PC-3 (cell line): ENCODE data around the gene R3HDM4. TPM values are rescaled to one million over a fixed set of nuclear protein-coding genes. Genes with fewer than 3 reads are reported as not detected.
A peak's percentile ranks its signal among the peaks of the same experiment; 100 is the strongest.
"Not testable (repeated sequence)": the region's sequence is repeated elsewhere in the genome, so short reads cannot be mapped to it uniquely, and the experiment has no call there.

Experiments
- ATAC-seq: fragments of 200-7000 bp; cut with Tn5 transposase; 2 replicates; pipeline ENCODE4 v1.9.1; 2020; ENCODE audit warnings: mild to moderate bottlenecking, moderate library complexity
- BruUV-seq: library from RNA; stranded (reverse); fragments of 400-500 nt; replicated peaks from 2 replicates; lab custom pipeline; 2021; lab: Mats Ljungman, UMichigan
- CTCF ChIA-PET: fragments of 300-600 bp; sonication (Branson Sonifier 250); formaldehyde crosslinking; loops from one replicate; lab custom pipeline; 2022; ENCODE audit warnings: antibody characterized with exemption; lab: Charles Lee
- POLR2A ChIA-PET: fragments of 300-600 bp; sonication (Branson Sonifier 250); formaldehyde crosslinking; loops from one replicate; lab custom pipeline; 2022; ENCODE audit warnings: antibody characterized with exemption; ENCODE audit not compliant: unreplicated experiment; lab: Charles Lee
- DNase-seq: peaks from one replicate; pipeline ENCODE4 v3.0.0-alpha.2; 2015
- H2AFZ ChIP-seq: fragments of 300-600 bp; sonication (generic); 2 replicates; pipeline ENCODE4 v1.6.0; 2016; ENCODE audit warnings: antibody characterized with exemption, low read length
- H3F3A ChIP-seq: fragments of 300-600 bp; sonication (generic); one replicate; pipeline ENCODE4 v1.6.0; 2017; ENCODE audit warnings: antibody characterized with exemption, low read length, control low read depth, mild to moderate bottlenecking; ENCODE audit not compliant: unreplicated experiment
- H3K27ac ChIP-seq: fragments of 300-600 bp; sonication (generic); 2 replicates; pipeline ENCODE4 v1.5.1; 2016; ENCODE audit warnings: mild to moderate bottlenecking, low read length
- H3K27me3 ChIP-seq: fragments of 300-600 bp; sonication (generic); 2 replicates; pipeline ENCODE4 v1.6.1; 2016; ENCODE audit warnings: low read length, mixed read lengths
- H3K36me3 ChIP-seq: fragments of 300-600 bp; sonication (generic); 2 replicates; pipeline ENCODE4 v1.6.1; 2016; ENCODE audit warnings: low read depth, mixed run types, low read length, mixed read lengths
- H3K4me1 ChIP-seq: fragments of 300-600 bp; sonication (generic); 2 replicates; pipeline ENCODE4 v1.5.1; 2016; ENCODE audit warnings: low read length; ENCODE audit not compliant: insufficient read depth
- H3K4me2 ChIP-seq: fragments of 300-600 bp; sonication (generic); 2 replicates; pipeline ENCODE4 v1.6.0; 2016; ENCODE audit warnings: low read length
- H3K4me3 ChIP-seq: fragments of 300-600 bp; sonication (generic); 2 replicates; pipeline ENCODE4 v1.5.1; 2016; ENCODE audit warnings: mild to moderate bottlenecking, low read length, mixed read lengths
- H3K79me2 ChIP-seq: fragments of 300-600 bp; sonication (generic); 2 replicates; pipeline ENCODE4 v1.6.1; 2017; ENCODE audit warnings: low read length, mixed read lengths
- H3K9ac ChIP-seq: fragments of 300-600 bp; sonication (generic); 2 replicates; pipeline ENCODE4 v1.6.0; 2016; ENCODE audit warnings: mild to moderate bottlenecking, low read length
- H3K9me2 ChIP-seq: fragments of 300-600 bp; sonication (generic); replicated peaks from 2 replicates; pipeline ENCODE4 v1.6.1; 2016; ENCODE audit warnings: mixed run types, low read length, mixed read lengths
- H3K9me3 ChIP-seq: fragments of 300-600 bp; sonication (generic); 2 replicates; pipeline ENCODE4 v1.6.1; 2016; ENCODE audit warnings: low read length, mixed read lengths
- H4K20me1 ChIP-seq: fragments of 300-600 bp; sonication (generic); 2 replicates; pipeline ENCODE4 v1.6.1; 2016; ENCODE audit warnings: low read length, mixed read lengths
- CTCF ChIP-seq: fragments of 300-600 bp; sonication (generic); conservative IDR thresholded peaks from 2 replicates; pipeline ENCODE4 v1.5.1; 2017; ENCODE audit warnings: antibody characterized with exemption, low read depth, mild to moderate bottlenecking, low read length
- EZH2 ChIP-seq: fragments of 300-600 bp; sonication (generic); IDR thresholded peaks from one replicate; pipeline ENCODE4 v1.6.1; 2017; ENCODE audit warnings: antibody characterized with exemption, mild to moderate bottlenecking, low read length; ENCODE audit not compliant: unreplicated experiment
- EZH2phosphoT487 ChIP-seq: fragments of 300-600 bp; sonication (generic); IDR thresholded peaks from 2 replicates; pipeline ENCODE4 v1.6.1; 2018; ENCODE audit warnings: mild to moderate bottlenecking, antibody characterized with exemption, low read length, borderline replicate concordance
- intact Hi-C: fragments of 100-400 bp; cut with micrococcal nuclease; formaldehyde crosslinking; loops from 2 replicates; pipeline ENCODE4 v1.9.0; 2023
- total RNA-seq: library from RNA; depleted of rRNA; stranded (reverse); fragments of >200 nt; gene quantifications from 2 replicates; pipeline ENCODE4 v1.2.3, GENCODE V29; 2014

R3HDM4 gene
- total RNA-seq, 1 experiment from 2014 or later = 44.9 TPM

- Histone ChIP-seq H3K9me2 (no peaks in the 10 kb centered on the region), H3K36me3 (no peaks in the 10 kb centered on the region), H3K9me3 (no peaks in the 10 kb centered on the region), H3F3A (no peaks in the 10 kb centered on the region), H3K4me3 (no peak overlapping the region), H3K4me1 (peaks cover 14% of the 10 kb centered on the region; the same call in 1 of the 2 replicates), H4K20me1 (no peaks in the 10 kb centered on the region), H3K4me2 (no peak overlapping the region), H3K79me2 (no peaks in the 10 kb centered on the region), H3K27ac (no peak overlapping the region), H3K27me3 (no peaks in the 10 kb centered on the region), H2AFZ (no peak overlapping the region), H3K9ac (no peak overlapping the region)
- ChIA-PET CTCF (no interaction called here), POLR2A (no interaction called here)
- no peak for DNase-seq
- TF ChIP-seq EZH2phosphoT487 = no peak
- TF ChIP-seq CTCF = no peak
- TF ChIP-seq EZH2 = no peak
- intact Hi-C loops = no loop called here
- no TSS peak for BruUV-seq
- no peak for ATAC-seq
Measured at GRCh38 chr19:960601-960938, 47.6 kb upstream of the R3HDM4 start.

GRCh38 chr19:960020-960419 lies 47.0 kb upstream of the R3HDM4 start:
- Histone ChIP-seq H3K27me3 (no peaks in the 10 kb centered on the region), H3K4me3 (no peak overlapping the region), H3K9ac (no peak overlapping the region), H2AFZ (no peak overlapping the region), H3F3A (no peaks in the 10 kb centered on the region), H3K36me3 (no peaks in the 10 kb centered on the region), H3K9me2 (no peaks in the 10 kb centered on the region), H3K4me2 (no peak overlapping the region), H3K27ac (no peak overlapping the region), H3K79me2 (no peaks in the 10 kb centered on the region), H3K9me3 (no peaks in the 10 kb centered on the region), H4K20me1 (no peaks in the 10 kb centered on the region), H3K4me1 (peaks cover 14% of the 10 kb centered on the region; the same call in 1 of the 2 replicates)
- CTCF ChIA-PET = no interaction called here
- TF ChIP-seq EZH2 = no peak
- no peak for TF ChIP-seq EZH2phosphoT487
- TF ChIP-seq CTCF = no peak
- ATAC-seq (no peak), DNase-seq (no peak)
- intact Hi-C loops = no loop called here
- POLR2A ChIA-PET = interaction anchor here (0.7 kb wide), 1 partner anchor 24 kb away, joined by 3 read pairs; the partner anchor contains the start of gene WDR18
- BruUV-seq = no TSS peak

GRCh38 chr19:958967-959855 lies 46.2 kb upstream of the R3HDM4 start:
- H3K4me1 ChIP-seq = peaks cover 14% of the 10 kb centered on the region; the same call in 1 of the 2 replicates
- ChIA-PET CTCF (no interaction called here), POLR2A (interaction anchor here (0.7 kb wide), 1 partner anchor 25 kb away, joined by 3 read pairs; the partner anchor contains the start of gene WDR18)
- H3K27me3 ChIP-seq = no peaks in the 10 kb centered on the region
- DNase-seq (peak; percentile 76), ATAC-seq (peak; percentile 97)
- BruUV-seq = no TSS peak
- intact Hi-C loops = no loop called here
- no peaks in the 10 kb centered on the region for H3K79me2 ChIP-seq
- no peak overlapping the region for H2AFZ ChIP-seq
- H3K36me3 ChIP-seq = no peaks in the 10 kb centered on the region
- TF ChIP-seq EZH2 (no peak), CTCF (no peak), EZH2phosphoT487 (no peak)
- H3K9me2 ChIP-seq = no peaks in the 10 kb centered on the region
- H3K4me2 ChIP-seq = peak overlapping the region; percentile 37; the same call in 1 of the 2 replicates
- no peaks in the 10 kb centered on the region for H3F3A ChIP-seq
- H4K20me1 ChIP-seq = no peaks in the 10 kb centered on the region
- no peak overlapping the region for H3K9ac ChIP-seq
- H3K27ac ChIP-seq = no peak overlapping the region
- no peak overlapping the region for H3K4me3 ChIP-seq
- H3K9me3 ChIP-seq = no peaks in the 10 kb centered on the region

- H3K9me2 ChIP-seq, H3K9ac ChIP-seq, POLR2A ChIA-PET, H2AFZ ChIP-seq, H4K20me1 ChIP-seq, ATAC-seq, intact Hi-C loops, H3K36me3 ChIP-seq, H3K27ac ChIP-seq, H3K4me3 ChIP-seq, BruUV-seq, H3F3A ChIP-seq, H3K4me2 ChIP-seq, DNase-seq, H3K79me2 ChIP-seq, CTCF ChIA-PET, H3K9me3 ChIP-seq, H3K27me3 ChIP-seq: not testable (repeated sequence)
- H3K4me1 ChIP-seq = peaks cover 20% of the 10 kb centered on the region
Measured at GRCh38 chr19:957578-957977, 44.6 kb upstream of the R3HDM4 start.
